HuH-7.5 (cell line): ENCODE measurements around the gene SHB.

Experiments used
- DNase-seq: peaks from one replicate; pipeline ENCODE4 v3.0.0; 2011; ENCODE audit warnings: low spot score

The SHB gene

GRCh38 chr9:38042626-38043357, 26.2 kb downstream of the SHB start:
- no peak for DNase-seq

DNA sequence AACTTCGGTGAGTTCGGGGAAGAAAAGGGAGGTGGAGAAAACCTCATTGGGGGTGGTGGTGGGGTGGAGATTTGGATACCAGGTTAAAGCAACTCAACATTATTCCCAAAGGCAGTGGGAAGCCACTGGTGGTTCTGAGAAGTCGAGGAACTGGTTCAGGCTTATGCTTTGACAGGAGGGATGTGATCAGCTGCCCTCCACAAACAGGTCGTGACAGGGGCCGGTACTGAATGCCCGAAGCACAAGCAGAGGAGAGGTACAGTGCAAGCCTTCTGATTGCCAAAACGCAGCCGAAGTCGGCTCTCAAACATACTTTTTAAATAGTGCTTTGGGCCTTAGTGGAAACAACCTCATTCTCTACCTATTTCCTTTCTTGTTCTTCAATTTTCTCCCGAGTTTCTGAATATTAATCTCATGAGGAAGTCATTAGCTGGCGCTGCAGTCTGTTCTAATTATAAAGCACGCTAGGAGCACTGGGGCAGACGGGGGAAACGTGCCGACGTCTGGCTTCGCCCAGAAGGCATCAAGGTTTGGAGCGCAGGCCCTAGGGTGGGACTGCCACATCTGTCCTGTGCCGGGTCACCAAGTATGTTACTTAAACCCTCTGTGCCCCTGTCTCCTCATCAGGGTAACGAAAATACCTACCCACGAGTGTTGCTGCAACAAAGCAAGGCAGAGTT, 27.3 kb downstream of the SHB start:
- no peak for DNase-seq

DNA sequence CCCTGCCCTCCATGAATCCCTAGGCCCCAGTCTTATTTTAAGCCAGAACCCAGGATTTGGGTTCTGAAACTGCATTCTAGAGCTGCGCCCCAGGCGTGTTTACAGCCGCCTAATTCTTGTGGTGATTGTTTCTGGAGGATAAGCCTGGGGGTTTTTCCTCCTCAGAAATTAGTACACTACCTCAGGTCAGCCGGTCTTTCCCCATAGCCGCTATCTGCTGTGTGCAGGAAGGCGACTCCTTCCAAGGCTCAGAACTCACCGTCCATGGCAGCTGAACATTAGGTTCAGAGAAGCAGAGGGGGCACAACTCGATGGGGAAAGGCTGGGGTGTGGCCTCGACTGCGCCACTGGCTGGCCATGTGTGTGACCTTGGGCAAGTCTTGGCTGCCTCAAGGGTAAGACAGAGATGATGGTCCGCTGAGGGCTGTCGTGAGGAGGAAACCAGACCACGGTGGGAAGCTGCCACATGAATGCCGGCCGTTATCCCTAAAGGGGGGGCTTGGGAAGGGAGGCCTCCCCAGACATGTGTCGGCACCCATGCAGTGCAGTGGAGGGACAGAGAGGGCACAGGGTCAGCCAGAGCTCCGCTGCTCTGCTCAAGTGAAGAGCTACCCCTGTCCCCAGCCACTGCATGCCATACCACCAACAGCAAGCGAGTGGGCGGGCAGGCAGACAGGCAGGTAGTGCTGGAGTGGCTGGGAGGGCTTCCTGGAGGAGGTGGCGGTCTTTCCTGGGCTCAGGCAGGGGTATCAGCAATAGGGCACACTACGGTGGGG, 28.9 kb downstream of the SHB start:
- DNase-seq: no peak

DNA sequence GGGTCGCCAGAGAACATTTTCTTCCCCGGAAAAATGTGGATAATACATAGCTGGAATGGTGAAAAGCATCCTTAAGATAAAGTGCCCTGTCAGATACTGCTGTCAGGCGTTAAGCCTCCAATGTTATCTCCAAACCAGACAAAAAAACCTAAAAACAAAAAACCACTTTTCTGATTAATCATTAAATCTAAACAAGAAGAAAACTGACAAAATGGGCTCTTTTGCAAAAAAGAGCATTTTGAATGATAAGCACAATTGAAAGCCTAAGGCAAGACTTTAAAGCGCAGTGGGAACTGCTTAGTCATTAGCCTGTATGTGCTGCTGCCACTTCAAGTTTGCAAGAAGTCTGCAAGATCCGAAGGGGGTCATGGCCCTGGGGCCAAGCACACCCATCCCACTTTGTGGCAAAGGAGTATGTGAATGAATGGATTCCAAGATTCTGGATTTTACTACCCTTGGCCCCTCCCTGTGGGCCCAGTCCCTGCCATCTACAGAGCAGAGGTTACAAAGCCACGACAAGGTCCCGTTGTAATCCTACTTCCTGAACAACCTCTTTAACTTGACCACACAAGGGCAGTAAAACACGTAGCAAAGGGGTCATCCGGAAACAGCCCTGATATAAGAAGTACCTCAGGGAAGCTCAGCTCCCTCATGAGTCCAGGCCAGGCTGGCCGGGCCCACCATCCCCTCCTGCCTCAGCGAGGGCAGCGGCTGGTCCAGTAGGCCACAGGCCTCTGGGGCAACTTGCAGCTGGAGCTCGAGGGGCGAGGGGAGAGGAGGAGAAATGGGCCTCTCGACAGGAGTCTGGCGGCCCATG, 29.7 kb downstream of the SHB start:
- no peak for DNase-seq

GRCh38 chr9:38038307-38039089, 30.5 kb downstream of the SHB start:
- DNase-seq: no peak

DNA sequence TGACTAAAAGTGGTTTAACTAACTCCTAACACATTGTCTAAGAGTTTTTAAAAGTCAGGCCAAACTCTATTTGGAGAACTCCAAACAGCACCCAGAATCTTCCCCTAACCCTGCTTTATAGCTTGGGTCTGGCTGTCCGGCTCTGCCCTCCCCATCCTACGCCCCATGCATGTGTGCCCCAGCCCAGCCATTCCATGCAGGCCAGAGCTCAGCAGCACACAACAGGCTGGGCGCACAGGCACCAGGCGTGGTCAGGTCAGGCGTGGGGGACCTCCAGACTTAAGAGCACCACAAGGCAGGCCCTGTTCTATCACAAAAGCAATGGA, 31.1 kb downstream of the SHB start:
- DNase-seq: no peak

DNA sequence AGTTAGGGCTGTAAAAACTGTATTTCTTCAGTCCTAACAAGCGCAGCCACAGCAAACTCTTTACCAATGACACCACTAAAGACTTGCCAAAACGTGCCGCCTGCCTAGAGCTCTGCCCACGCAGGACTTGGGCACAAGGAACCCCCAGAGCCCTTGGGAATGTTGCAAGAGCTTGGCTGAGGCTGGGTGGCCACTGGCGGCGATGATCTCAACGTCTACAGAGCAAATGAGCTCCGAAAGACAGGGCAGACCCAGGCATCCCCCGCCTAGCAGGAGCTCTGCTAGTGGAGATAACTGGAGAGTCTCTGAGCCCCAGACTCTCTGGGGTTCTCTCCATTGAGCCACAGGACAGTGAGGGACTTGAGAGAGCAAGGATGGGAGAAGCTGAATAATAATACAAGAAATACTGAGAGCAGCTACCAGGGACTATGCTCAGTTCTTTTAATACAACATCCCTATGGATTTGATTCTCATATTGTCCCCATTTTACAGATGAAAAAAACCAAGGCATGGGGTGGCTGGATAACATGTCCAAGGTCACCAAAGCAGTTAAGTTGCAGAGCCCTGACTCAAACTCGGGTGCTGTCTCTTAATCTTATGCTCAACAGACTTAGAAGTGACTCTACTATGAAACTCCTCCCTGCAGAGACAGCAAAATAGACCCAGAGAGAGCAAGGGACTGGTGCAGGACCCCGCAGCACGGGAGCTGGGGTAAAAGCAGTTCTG, 32.5 kb downstream of the SHB start:
- DNase-seq: no peak

DNA sequence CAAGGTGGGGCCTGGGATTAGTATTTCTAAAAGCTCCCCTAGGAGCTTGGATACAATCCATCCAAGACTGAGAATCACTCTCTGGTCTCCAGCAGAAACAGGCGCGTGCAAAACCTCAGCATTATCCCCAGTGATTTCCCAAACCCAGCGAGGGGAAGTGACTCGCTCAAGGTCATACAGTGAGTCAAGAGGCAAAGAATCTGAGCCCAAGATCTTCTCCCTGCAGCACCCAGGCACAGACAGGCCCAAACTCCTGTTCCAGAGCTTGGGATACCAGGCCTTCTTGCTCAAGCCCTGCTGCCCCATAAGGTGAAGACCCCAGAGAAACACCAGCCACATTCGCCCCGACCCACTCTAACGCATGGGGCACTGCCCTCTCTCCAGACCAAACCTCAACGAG, 33.2 kb downstream of the SHB start:
- DNase-seq: no peak

DNA sequence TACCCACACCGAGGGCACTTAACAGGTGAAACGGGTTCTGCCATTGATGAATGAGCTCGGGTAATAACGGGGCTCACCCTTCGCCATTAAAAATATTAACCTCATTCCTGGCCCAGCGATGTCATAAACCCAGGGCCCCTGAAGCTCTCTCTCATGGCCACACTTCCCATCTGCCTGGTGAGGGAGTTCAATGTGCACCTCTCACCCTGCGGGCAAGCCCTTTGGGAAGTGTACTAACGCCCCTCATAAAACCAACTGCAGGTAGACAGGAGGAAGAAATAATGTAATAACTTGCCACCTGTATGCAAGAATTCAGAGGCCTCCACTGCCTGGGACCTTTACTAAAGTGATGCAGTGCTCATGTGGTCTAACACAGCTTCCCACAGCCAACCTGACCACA, 35.1 kb downstream of the SHB start:
- no peak for DNase-seq

GRCh38 chr9:38032266-38033110, 36.5 kb downstream of the SHB start:
- no peak for DNase-seq

- no peak for DNase-seq
These were observed 37.4 kb downstream of the SHB start for GRCh38 chr9:38031594-38031993.

- DNase-seq: no peak
These were observed 38.4 kb downstream of the SHB start for GRCh38 chr9:38030658-38031057.

- no peak for DNase-seq
These were observed 39.0 kb downstream of the SHB start for GRCh38 chr9:38029915-38030638.

GRCh38 chr9:38027714-38028113, 41.3 kb downstream of the SHB start:
- DNase-seq: no peak

- no peak for DNase-seq
These were observed 42.0 kb downstream of the SHB start for GRCh38 chr9:38026840-38027527.

GRCh38 chr9:38026021-38026809, 42.8 kb downstream of the SHB start:
- DNase-seq: no peak

- no peak for DNase-seq
These were observed 43.9 kb downstream of the SHB start for GRCh38 chr9:38025166-38025565.
